NOMO-1 (cell line): Measurements from ENCODE around the gene MVP.

Experiments used
- DNase-seq, 2 experiments: peaks; one replicate each; lab custom pipeline; 2025; ENCODE audit not compliant: unreplicated experiment in 2 of 2; lab: John Stamatoyannopoulos, UW

Gene MVP

DNA sequence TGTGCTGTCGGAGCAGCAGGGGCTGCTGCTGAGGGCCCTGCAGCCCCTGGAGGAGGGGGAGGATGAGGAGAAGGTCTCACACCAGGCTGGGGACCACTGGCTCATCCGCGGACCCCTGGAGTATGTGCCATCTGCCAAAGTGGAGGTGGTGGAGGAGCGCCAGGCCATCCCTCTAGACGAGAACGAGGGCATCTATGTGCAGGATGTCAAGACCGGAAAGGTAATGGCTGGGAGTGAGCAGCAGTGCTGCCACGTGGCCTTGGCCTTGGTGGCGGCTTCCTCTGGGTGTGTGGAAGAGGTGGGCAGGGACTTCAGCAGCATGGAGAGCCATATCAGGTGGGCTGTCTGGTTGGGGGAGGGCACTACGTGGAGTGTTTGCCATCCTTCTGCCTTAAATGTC is 20.0 kb downstream of the MVP start:
- no peak for DNase-seq

DNA sequence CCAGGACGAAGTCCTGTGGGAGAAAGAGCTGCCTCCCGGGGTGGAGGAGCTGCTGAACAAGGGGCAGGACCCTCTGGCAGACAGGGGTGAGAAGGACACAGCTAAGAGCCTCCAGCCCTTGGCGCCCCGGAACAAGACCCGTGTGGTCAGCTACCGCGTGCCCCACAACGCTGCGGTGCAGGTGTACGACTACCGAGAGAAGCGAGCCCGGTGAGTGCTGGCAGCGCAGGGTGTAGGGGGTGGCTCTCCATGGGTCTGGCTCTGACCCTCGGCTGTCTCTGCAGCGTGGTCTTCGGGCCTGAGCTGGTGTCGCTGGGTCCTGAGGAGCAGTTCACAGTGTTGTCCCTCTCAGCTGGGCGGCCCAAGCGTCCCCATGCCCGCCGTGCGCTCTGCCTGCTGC is 21.4 kb downstream of the MVP start:
- no peak for DNase-seq

DNA sequence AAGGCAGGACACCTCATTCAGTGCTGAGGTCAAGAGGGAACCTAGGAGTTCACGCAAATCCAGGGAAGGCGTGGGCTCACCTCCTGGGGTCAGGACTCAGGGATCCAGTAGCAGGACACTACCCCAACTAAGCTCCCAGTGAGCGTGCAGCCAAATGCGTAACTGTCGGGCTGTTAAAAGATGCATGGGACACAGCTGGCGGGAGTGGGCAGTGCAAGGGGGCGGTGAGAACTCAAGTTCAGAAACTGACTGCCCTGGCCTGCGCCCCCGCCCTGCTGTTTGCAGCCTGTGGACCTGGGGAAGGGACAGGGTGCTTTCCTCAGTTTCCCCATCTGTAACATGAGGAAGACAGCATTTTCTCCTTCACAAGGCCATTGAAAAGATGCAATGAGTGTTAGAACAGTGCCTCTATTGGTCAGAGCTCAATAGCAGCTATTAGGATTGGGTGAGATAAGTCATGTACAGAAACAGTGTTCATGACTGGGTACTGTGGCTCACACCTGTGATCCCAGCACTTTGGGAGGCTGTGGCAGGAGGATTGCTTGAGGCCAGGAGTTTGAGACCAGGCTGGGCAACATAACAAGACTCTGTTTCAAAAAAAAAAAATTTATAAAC is 22.6 kb downstream of the MVP start:
- DNase-seq, result no peak

DNA sequence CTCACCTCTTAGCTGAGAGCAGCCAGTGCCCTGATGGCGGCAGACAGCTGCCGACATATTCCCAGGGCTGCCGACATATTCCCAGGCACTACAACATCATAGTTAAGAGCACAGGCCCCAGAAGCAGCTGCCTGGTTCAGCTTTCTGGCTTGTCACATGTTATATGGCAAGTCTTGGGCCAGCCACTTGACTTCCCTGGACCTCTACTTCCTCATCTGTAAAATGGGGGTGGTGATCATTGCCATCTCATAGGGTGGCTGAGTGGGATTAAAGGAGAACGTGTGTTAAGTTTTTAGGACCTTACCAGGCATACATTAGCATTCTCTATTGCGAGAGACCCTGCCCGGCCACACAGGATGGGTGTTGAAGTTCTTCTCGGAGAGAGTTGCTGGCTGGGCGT is 23.7 kb downstream of the MVP start:
- DNase-seq, result no peak

DNA sequence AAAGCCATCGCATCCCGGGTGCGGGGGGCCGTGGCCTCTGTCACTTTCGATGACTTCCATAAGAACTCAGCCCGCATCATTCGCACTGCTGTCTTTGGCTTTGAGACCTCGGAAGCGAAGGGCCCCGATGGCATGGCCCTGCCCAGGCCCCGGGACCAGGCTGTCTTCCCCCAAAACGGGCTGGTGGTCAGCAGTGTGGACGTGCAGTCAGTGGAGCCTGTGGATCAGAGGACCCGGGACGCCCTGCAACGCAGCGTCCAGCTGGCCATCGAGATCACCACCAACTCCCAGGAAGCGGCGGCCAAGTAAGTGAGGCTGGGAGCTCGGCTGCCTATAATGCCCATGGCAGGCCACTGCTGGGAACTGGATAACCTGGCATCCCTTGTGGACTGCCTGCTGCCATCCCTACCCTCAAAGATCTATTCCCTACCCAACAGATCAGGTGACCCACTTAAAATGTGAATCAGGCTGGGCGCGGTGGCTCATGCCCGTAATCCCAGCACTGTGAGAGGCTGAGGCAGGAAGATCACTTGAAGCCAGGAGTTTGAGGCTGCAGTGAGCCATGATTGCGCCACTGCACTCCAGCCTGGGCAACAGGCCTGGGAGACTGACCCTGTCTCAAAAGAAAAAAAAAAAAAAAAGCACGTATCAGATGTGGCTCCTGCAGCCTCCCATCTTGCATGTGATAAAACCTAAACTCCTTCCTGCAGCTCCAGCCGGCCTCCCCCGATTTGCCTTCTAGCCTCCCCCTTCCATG is 24.5 kb downstream of the MVP start:
- DNase-seq, result no peak

DNA sequence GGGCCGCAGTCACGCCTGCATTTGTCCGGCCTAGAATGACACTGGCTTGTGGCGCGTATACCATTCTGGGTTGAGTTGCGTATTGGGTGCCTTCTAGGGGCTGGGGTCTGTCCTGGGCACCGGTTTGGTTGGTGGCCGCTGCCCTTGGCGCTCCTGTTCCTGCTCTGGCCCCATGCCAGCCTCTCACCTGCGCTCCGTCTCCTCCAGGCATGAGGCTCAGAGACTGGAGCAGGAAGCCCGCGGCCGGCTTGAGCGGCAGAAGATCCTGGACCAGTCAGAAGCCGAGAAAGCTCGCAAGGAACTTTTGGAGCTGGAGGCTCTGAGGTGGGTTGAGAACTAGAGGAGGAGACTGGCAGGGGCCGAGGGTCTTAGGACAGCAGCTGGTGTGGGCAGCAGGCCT is 25.4 kb downstream of the MVP start:
- no peak for DNase-seq

DNA sequence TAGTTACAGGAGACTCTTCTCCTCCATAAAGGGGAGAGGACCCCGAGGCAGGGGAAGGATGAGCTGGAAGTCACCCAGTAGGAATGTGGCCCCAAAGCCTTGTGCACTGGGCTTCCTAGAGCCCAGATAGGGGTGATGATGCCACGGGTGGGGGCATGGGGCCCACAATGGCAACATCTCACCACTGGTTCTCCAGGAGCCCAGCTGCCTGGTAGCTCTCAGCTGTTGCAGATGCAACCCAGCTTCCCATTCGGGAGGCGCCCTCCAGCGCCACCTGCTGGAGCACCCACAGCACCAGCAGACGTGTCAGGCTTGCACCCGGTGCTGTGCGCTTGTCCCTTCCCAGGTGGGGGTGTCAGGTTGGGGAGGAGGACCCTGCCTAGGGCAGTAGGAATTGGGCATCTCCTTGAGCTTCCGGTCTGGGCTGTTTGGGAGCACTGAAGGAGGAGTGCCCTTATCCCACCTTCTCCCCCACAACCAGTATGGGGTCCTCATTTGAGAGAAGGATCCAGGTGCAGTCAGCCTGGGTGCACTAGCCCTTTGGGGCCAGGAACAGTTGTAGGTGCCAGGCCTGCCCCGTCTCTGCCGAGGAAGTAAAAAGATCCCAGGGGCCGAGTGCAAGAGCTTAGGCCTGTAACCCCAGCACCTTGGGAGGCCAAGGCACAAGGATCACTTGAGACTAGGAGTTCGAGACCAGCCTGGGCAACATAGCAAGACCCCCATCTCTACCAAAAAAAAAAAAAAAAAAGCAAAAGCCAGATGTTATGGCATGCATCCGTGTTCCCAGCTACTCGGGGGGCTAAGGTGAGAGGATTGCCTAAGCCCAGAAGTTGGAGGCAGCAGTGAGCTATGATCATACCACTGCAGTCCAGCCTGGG is 28.4 kb downstream of the MVP start:
- DNase-seq, result peak; percentile 16 to 43

DNA sequence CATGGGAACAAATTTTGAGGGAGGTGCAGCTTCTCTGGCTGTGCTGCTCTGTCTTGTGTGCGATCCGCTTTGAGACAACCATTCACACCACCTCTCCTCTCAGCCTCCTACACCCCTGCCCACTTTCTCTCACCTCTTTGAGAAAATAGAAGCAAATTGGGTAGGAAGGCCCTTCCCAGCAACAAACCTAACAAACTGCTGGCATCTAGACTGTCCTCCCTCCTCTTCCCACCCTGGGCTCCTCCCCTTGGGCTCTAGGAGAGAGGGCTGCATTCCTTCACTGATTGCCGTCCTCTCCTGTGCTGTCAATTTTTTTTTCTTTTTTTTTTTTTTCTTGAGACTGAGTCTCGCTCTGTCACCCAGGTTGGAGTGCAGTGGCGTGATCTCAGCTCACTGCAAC is 29.2 kb downstream of the MVP start:
- DNase-seq, result no peak

DNA sequence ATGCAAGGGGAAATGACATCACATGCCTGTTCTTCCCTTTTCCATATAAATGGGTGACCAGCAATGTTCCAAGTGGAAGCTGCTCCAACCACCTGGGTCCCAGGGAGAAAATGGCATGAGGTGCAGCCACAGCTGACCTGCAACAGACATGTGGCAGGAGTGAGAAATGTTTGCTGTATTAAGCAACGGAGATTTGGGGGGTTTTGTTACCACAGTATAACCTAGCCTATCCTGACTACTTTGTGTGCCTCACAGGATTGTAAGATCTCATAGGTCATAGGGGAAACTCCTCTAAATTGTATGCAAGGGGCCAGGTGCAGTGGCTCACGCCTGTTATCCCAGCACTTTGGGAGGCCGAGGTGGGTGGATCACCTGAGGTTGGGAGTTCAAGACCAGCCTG is 30.7 kb downstream of the MVP start:
- DNase-seq, result no peak

DNA sequence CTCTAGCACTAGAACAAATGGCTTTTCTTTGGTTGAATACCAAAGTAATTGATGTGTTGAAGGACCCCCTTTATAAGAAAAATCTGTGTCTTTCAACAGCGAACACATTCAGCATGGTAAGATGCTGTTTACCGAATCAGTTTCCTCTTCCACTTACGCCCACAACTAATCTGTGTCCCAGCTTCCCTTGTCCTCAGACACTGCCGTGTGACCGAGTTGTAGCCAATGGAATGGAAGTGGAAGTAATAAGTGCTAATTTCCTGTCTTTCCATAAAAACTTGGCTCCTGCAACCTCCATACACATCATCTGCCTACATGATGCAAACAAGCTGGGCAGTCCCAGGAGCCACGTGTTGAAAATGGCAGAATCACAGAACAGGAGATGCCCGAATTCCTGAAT is 32.4 kb downstream of the MVP start:
- DNase-seq, result no peak

DNA sequence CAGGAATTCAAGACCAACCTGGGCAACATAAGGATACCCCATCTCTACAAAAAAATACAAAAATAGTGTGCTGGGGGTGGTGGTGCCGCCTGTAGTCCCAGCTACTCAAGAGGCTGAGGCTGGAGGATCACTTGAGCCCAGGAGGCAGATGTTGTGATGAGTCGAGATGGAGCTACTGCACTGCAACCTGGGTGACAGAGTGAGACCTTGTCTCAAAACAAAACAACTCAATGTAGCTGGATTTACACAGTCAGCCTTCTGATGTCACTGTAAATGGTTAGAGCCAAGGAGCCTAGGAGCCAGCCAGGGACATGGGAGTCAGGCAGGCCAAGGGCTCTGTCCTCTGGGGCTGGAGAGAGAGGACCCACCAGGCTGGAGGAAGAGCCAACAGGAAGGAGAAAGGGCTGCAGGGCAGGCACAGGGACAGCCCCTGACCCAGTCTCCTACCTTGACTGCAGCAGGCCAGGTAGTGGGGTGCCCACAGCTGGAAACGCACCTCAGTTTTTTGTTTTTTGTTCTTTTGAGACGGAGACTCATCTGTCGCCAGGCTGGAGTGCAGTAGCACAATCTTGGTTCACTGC is 34.3 kb downstream of the MVP start:
- DNase-seq, result no peak

DNA sequence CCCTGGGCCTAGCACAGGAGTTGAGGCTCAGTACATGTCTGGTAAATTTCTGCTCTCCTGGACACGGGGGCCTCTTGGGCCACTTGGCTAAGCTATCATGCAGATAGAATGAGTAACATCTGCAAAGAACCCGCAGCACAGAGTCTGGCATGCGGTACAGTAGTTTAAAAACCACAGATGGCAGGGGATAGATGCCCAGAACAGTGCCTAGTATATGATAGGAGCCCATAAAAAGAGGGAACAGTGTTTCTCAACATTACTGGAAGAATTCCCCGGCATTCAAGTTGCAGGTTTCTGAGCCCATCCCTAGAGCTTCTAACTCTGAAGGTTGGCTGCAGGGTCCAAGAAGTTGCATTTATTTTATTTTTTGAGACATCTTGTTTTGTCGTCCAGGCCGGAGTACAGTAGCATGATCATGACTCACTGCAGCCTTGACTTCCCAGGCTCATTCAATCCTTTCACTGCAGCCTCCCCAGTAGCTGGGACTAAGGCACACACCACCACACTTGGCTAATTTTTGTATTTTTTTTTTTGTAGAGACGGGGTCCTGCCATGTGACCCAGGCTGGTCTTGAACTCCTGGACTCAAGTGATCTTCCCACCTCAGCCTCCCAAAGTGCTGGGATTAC is 37.0 kb downstream of the MVP start:
- no peak for DNase-seq

DNA sequence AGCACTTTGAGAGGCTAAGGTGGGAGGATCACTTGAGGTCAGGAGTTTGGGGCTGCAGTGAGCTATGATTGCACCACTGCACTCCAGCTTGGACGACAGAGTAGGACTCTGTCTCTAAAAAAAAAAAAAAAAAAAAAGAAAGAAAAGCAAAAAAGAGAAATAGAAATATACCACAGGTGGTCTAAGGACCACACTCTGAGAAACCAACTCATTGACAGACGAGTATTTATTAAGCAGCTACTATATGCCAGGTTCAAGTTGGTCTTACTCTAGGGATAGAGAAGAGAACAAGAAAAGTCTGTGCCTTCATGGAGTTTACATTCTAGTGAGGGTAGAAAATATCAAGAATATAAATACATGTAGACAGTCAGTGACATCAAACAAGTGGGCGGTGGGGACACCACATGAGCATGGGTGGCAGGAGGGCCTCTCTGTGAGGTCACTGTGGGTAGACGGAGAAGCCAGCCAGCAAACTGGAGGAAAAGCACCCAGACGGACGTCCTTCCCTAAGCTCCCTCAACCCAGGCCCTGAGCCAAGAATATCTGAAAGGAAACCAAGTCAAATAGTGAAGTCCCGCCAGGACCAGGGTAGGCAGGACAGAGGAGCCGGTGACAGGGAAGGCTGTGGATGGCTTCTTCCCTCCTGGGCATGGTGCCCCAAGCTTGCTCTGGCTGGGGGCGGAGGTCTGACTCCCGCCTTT is 38.0 kb downstream of the MVP start:
- DNase-seq, result no peak

DNA sequence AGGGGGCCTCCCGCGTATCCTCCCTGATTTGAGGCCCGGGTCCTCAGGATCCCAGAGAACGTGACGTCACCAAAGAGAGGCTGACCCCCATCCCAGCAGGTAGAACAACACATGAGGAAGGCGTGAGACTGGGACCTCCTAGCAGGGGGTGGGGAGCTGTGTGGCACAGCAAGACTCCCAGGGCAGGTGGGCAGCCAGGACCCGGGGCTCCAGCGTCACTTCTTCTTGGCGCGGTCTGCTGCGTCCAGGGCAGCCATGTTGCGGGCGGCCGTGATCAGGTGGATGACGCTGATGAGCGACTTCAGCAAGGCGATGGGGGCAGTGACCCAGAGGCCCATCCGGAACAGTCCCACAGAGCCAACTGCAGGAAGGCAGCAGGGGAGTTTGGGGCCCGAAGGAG is 38.7 kb downstream of the MVP start:
- DNase-seq, result no peak

DNA sequence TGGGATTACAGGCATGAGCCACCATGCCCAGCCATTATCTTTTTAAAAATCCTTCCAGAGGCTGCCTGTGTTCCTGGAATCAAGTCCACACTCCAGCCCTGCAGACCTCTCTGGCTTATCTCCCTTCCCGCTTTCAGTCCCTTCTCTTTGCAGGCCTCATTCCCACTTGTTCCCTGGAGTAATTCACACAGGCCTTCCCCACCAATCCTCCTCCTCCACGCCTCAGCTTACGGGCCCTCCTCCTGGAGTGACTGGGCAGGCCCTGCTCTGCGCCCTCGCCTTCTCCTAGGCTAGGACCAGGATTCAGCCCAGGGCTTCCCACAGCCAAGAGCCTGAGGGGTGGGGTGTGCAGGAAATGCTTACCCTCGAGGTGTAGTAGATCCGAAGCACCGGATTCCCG is 40.0 kb downstream of the MVP start:
- DNase-seq, result no peak

DNA sequence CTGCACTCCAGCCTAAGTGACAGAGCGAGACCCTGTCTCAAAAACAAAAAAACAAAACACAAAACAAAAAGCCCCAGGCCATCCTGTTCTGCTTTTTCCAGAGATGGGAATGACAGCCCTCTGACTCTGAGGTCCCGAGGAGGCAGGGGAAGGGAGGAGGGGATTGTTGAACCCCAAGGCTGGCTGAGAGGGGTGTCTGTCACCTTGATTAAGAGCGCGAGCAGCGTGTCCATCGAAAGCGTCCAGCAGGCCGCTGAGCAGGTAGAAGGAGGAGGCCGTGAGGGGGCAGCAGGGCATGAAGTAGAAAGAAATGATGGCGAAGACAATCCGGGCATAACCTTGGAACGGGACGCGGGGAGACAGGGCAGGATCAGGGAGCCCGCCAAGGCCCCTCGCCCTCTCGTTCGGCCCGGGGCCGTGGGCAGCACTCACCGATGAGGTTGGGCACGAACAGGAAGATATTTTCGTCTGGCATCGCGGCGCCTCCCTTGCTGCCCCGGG is 42.2 kb downstream of the MVP start:
- DNase-seq, result peak in 1 of 2 experiments; percentile 19

DNA sequence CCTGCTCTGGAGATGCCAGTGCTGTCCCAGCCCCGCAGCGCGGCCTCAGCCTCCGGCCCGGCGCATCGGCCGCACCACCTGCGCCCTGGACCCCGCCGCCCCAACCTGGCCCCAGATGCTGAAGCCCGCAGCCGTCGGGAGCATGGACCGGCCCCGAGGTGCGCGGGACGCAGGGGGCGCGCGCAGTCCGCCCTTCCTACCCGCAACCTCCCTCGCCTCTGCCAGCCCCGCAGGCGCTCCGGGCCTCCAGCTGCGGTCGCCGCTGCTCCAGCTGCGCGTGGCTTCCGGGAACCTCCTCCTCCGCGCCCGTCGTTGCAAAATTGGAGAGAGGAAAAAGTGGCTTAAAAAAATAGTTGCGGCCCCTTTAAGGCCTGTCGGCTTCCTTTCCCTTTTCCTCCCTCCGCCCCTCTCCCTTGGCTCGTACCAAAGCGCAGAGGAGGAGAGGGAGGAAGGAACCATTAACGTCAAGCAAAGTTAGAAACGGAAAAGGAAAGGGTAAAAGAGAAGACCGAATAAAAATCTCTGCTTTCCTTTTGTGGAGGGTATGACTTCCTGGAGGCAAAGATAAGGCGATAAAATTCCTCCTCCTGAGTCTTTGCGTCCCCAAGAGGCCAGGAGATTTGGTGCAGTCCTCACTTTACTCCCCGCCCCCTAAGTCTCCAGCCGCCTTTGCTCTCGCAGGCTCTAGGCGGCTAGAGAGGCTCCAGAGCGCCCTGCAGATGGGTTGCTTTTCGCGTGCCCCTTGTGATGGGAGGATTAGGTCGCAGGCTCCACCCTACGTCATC is 42.8 kb downstream of the MVP start, which contains the start of gene CDIPT:
Gene CDIPT (minus strand): TSS at position 343 of the 785 bp plus-strand sequence. CDS start 369 bp downstream, outside the sequence.
- peak; percentile 96 to 97 for DNase-seq

DNA sequence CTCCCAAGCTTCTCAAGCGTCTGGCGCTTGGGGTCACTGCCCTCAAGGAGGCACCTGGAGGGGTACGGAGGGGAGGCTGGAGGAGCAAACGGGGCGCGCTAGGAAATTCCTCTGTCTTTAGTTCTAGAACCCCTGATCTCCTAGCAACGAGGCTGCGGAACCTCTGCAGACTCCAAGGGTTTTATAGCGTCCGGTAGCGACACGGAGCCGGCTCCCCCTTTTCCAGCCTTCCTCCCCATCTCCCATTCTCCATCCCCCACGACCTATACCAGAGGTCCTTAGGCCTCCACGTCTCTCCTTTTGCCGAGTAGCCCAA is 43.4 kb downstream of the MVP start:
- no peak for DNase-seq

DNA sequence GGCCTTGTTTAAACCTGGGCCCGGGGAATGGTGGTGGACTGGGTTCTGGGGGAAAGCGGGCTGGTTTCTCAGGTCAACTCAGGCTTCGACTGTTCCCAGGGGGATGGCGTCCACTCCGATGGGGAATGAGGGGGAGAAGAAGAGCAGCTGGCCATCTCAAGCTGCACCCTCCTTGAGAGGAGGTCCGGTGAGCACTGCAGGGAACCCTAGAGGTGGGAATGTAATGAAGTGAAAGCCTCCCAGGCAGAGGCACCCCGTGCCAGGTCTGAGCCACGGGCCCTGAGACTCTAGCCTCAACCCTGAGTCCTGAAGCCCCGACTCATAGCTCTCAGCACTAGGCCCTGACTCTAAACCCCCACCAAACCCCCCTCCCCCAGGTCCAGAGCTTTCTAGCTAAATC is 43.9 kb downstream of the MVP start:
- no peak for DNase-seq
